CD14-positive monocyte (primary cell): ENCODE data around the gene ATL1. TPM values are rescaled to one million over a fixed set of nuclear protein-coding genes. Genes with fewer than 3 reads are reported as not detected.
A peak's percentile ranks its signal among the peaks of the same experiment; 100 is the strongest.

Experiments
- DNase-seq, 3 donors: peaks; one replicate each; pipeline ENCODE4 v3.0.0-alpha.2; 2011 to 2022
- H2AFZ ChIP-seq: 2 replicates; pipeline ENCODE4 v1.6.0; 2012; ENCODE audit warnings: mild to moderate bottlenecking, low read depth, low read length, inconsistent platforms; ENCODE audit not compliant: insufficient read depth, poor library complexity, severe bottlenecking
- H3K27ac ChIP-seq, 2 donors: 1 replicate in 1 of 2; 2 replicates in 1 of 2; pipeline ENCODE4 v1.5.1; 2012 to 2013; ENCODE audit warnings: low read length in 2 of 2, control low read depth in 1 of 2, inconsistent platforms in 1 of 2, low read depth in 1 of 2, mild to moderate bottlenecking in 1 of 2
- H3K27me3 ChIP-seq, 2 donors: one replicate each; pipeline versions ENCODE4 v1.6.0 to v1.6.1; 2011 to 2013; ENCODE audit warnings: low read length in 2 of 2; ENCODE audit not compliant: control insufficient read depth in 2 of 2, insufficient read depth in 2 of 2
- H3K36me3 ChIP-seq, 2 donors: replicated peaks in 1 of 2; 1 replicate in 1 of 2; 2 replicates in 1 of 2; pipeline versions ENCODE4 v1.5.1 to v1.6.1; 2012 to 2013; ENCODE audit warnings: low read length in 2 of 2, control low read depth in 1 of 2, inconsistent platforms in 1 of 2, mild to moderate bottlenecking in 1 of 2; ENCODE audit not compliant: insufficient read depth in 2 of 2, control insufficient read depth in 1 of 2
- H3K4me1 ChIP-seq, 2 donors: 1 replicate in 1 of 2; 2 replicates in 1 of 2; pipeline versions ENCODE4 v1.5.1 to v1.6.1; 2012 to 2013; ENCODE audit warnings: low read length in 2 of 2, control low read depth in 1 of 2, inconsistent platforms in 1 of 2, mild to moderate bottlenecking in 1 of 2, moderate library complexity in 1 of 2; ENCODE audit not compliant: insufficient read depth in 2 of 2, control insufficient read depth in 1 of 2
- H3K4me2 ChIP-seq: replicated peaks from 2 replicates; pipeline ENCODE3; 2012; ENCODE audit warnings: low read length, moderate library complexity, mild to moderate bottlenecking; ENCODE audit not compliant: poor library complexity, severe bottlenecking; ENCODE audit errors: extremely low read depth
- H3K4me3 ChIP-seq, 3 experiments: fragments of 200-600 bp in 1 of 3; sonication (generic) in 1 of 3; replicated peaks in 1 of 3; 1 replicate in 2 of 3; 2 replicates in 1 of 3; pipeline ENCODE4 v1.5.1; 2011 to 2013; ENCODE audit warnings: low read length in 3 of 3, mild to moderate bottlenecking in 3 of 3, control low read depth in 2 of 3, low read depth in 2 of 3, inconsistent platforms in 1 of 3, moderate library complexity in 1 of 3
- H3K79me2 ChIP-seq: 2 replicates; pipeline ENCODE4 v1.6.0; 2012; ENCODE audit warnings: mild to moderate bottlenecking, control low read depth, inconsistent platforms, low read length, moderate library complexity; ENCODE audit not compliant: insufficient read depth
- H3K9ac ChIP-seq: 2 replicates; pipeline ENCODE4 v1.6.0; 2017; ENCODE audit warnings: low read length, mild to moderate bottlenecking; ENCODE audit not compliant: insufficient read depth, poor library complexity, severe bottlenecking
- H3K9me3 ChIP-seq, 2 donors: replicated peaks in 1 of 2; 1 replicate in 1 of 2; 2 replicates in 1 of 2; pipeline versions ENCODE4 v1.5.1 to v1.6.1; 2012 to 2013; ENCODE audit warnings: low read length in 2 of 2, control low read depth in 1 of 2; ENCODE audit not compliant: control insufficient read depth in 1 of 2, insufficient read depth in 1 of 2
- H4K20me1 ChIP-seq: 2 replicates; pipeline ENCODE4 v1.6.0; 2012; ENCODE audit warnings: mild to moderate bottlenecking, low read length, control low read depth, moderate library complexity; ENCODE audit not compliant: insufficient read depth
- H3K27ac Mint-ChIP-seq, 7 donors: one replicate each; pipeline ENCODE4 v1.8.0; 2020; ENCODE audit warnings: mild to moderate bottlenecking in 7 of 7, mixed read lengths in 7 of 7, moderate library complexity in 6 of 7, inconsistent platforms in 2 of 7
- H3K27me3 Mint-ChIP-seq, 3 donors: one replicate each; pipeline ENCODE4 v1.8.0; 2021 to 2022; ENCODE audit warnings: low read depth in 3 of 3, mild to moderate bottlenecking in 3 of 3, mixed read lengths in 3 of 3, moderate library complexity in 3 of 3, inconsistent platforms in 1 of 3
- H3K36me3 Mint-ChIP-seq, 2 donors: one replicate each; pipeline ENCODE4 v1.8.0; 2020; ENCODE audit warnings: mixed read lengths in 2 of 2, inconsistent platforms in 1 of 2, mild to moderate bottlenecking in 1 of 2
- H3K4me1 Mint-ChIP-seq: one replicate; pipeline ENCODE4 v1.8.0; 2020; ENCODE audit warnings: mild to moderate bottlenecking, mixed read lengths
- H3K4me3 Mint-ChIP-seq, 2 donors: one replicate each; pipeline ENCODE4 v1.8.0; 2020; ENCODE audit warnings: mild to moderate bottlenecking in 2 of 2, mixed read lengths in 2 of 2, moderate library complexity in 1 of 2
- H3K9me3 Mint-ChIP-seq, 7 donors: one replicate each; pipeline ENCODE4 v1.8.0; 2020 to 2022; ENCODE audit warnings: mixed read lengths in 7 of 7, mild to moderate bottlenecking in 6 of 7, moderate library complexity in 6 of 7, inconsistent platforms in 2 of 7
- WGBS: methylation state at CpG from one replicate; pipeline ENCODE4 v1.1.5; 2013; ENCODE audit warnings: missing lambda C conversion rate; ENCODE audit not compliant: insufficient coverage; 5-methylcytosine and 5-hydroxymethylcytosine counted together
- intact Hi-C, 2 donors: fragments of 100-400 bp; cut with micrococcal nuclease; formaldehyde crosslinking; loops; one replicate each; pipeline versions ENCODE4 v1.15.0 to v1.15.1; 2023
- polyA plus RNA-seq, 3 donors: library from polyadenylated mRNA; depleted of rRNA in 1 of 3; unstranded in 2 of 3; stranded (reverse) in 1 of 3; fragments of 300-500 nt in 2 of 3; fragments of >200 nt in 1 of 3; fragmentation: Illumina TruSeq in 2 of 3; gene quantifications; 1 replicate in 2 of 3; 2 replicates in 1 of 3; pipeline ENCODE4 v1.2.3, GENCODE V29; 2012 to 2021
- TF ChIP-seq, protein P1 (sequence below): fragments of 200-600 bp; IDR thresholded peaks from one replicate; pipeline ENCODE4 v1.8.0; 2022; ENCODE audit warnings: antibody characterized with exemption, mild to moderate bottlenecking

ATL1 gene
- polyA plus RNA-seq, 3 donors: 0.36 to 1.1 (median 0.99) TPM

DNA sequence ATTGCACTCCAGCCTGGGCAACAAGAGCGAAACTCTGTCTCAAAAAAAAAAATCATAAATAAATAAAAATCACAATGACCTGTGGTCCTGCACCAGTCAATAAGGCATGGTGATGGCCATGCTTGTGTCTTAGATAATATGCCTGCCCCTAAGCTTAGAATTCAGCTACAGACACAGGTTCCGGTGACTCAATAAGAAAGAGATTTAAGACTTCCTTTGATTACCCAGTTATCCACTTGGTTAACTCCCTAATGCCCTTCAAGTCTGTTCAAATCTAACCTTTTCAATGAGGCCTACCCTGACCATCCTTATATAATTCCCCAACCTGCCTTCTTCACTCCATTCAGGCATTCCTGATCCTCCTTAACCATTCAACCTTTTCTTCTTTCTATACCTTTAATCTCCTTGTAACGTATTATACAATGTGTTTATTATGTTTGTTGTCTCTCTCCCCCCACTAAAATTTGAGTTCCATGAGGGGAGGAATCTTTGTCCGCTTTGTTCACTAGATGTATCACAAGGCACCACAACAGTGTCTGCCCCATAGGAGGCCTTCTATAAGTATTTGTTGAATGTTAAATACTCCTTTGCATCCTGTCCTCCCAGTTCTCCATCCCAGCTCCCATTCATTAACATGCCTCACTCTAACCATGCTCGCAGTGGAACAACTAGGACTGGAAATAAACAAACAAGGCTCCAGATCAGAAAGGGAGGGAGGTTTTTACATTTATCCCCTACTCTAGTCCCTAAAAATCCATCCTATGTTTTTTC, 36.5 kb upstream of the ATL1 start:
- no peaks in the 10 kb centered on the region for H3K9me3 Mint-ChIP-seq
- Histone ChIP-seq H3K4me3 (peak overlapping the region in 1 of 3 experiments; percentile 22), H3K27me3 (no peaks in the 10 kb centered on the region), H3K4me2 (no peak overlapping the region), H3K9ac (no peak overlapping the region), H3K79me2 (peaks cover 78% of the 10 kb centered on the region), H2AFZ (no peak overlapping the region), H4K20me1 (peaks cover 36% of the 10 kb centered on the region), H3K36me3 (no peaks in the 10 kb centered on the region), H3K27ac (peak overlapping the region in 1 of 2 donors; percentile 56), H3K4me1 (peaks cover 19 to 20% of the 10 kb centered on the region in 2 donors), H3K9me3 (no peaks in the 10 kb centered on the region)
- peaks cover 37% of the 10 kb centered on the region for H3K4me1 Mint-ChIP-seq
- peak overlapping the region; percentile 20 to 93 (median 77) for H3K27ac Mint-ChIP-seq
- peak overlapping the region in 1 of 2 donors; percentile 47 for H3K4me3 Mint-ChIP-seq
- intact Hi-C loops: no loop called here
- 100% methylated on average over 1 of the region's 5 CpGs for WGBS
- H3K36me3 Mint-ChIP-seq: peaks cover 9 to 10% of the 10 kb centered on the region in 2 donors
- TF ChIP-seq, protein P1, sequence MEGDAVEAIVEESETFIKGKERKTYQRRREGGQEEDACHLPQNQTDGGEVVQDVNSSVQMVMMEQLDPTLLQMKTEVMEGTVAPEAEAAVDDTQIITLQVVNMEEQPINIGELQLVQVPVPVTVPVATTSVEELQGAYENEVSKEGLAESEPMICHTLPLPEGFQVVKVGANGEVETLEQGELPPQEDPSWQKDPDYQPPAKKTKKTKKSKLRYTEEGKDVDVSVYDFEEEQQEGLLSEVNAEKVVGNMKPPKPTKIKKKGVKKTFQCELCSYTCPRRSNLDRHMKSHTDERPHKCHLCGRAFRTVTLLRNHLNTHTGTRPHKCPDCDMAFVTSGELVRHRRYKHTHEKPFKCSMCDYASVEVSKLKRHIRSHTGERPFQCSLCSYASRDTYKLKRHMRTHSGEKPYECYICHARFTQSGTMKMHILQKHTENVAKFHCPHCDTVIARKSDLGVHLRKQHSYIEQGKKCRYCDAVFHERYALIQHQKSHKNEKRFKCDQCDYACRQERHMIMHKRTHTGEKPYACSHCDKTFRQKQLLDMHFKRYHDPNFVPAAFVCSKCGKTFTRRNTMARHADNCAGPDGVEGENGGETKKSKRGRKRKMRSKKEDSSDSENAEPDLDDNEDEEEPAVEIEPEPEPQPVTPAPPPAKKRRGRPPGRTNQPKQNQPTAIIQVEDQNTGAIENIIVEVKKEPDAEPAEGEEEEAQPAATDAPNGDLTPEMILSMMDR: no peak
- H3K27me3 Mint-ChIP-seq: no peaks in the 10 kb centered on the region
- DNase-seq: no peak

DNA sequence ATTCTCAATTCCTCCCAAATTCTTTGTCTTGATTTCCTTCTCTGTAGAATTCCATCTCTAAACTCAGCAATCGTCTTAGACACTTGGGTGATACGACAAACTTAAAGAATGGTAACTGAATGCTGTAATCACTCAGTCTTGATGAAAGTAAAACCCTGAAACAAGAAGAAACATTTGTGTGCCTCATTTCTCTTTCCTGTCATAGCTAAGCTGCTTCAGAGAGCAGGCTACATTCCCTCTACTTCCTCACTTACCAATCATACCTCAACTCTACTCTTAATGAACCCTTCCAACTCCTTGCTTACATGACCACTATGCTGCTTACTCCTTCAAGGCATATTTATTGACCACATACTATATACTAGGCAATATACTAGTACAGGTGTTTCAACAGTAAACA, 35.9 kb upstream of the ATL1 start:
- 20% methylated on average over 1 of the region's 2 CpGs for WGBS
- Histone ChIP-seq H3K9me3 (no peaks in the 10 kb centered on the region), H3K36me3 (no peaks in the 10 kb centered on the region), H2AFZ (no peak overlapping the region), H3K9ac (no peak overlapping the region), H4K20me1 (peaks cover 40% of the 10 kb centered on the region), H3K4me3 (peak overlapping the region in 1 of 3 experiments; percentile 22), H3K4me1 (peaks cover 19 to 20% of the 10 kb centered on the region in 2 donors), H3K27me3 (no peaks in the 10 kb centered on the region), H3K27ac (peak overlapping the region in 1 of 2 donors; percentile 56), H3K79me2 (peaks cover 79% of the 10 kb centered on the region), H3K4me2 (peak overlapping the region; percentile 43)
- Mint-ChIP-seq H3K27ac (peak overlapping the region; percentile 20 to 93 (median 88)), H3K4me1 (peaks cover 39% of the 10 kb centered on the region), H3K4me3 (peak overlapping the region in 1 of 2 donors; percentile 47), H3K27me3 (no peaks in the 10 kb centered on the region), H3K9me3 (no peaks in the 10 kb centered on the region), H3K36me3 (peaks cover 10 to 14% of the 10 kb centered on the region in 2 donors)
- intact Hi-C loops: no loop called here
- peak; percentile 5 to 18 (median 9) for DNase-seq
- TF ChIP-seq, protein P1: no peak
